Measurements from ENCODE around the gene GBX2. TPM values are rescaled to one million over a fixed set of nuclear protein-coding genes. Genes with fewer than 3 reads are reported as not detected.

GBX2 gene
- total RNA-seq, 2 donors from 2014 or later: not detected

DNA sequence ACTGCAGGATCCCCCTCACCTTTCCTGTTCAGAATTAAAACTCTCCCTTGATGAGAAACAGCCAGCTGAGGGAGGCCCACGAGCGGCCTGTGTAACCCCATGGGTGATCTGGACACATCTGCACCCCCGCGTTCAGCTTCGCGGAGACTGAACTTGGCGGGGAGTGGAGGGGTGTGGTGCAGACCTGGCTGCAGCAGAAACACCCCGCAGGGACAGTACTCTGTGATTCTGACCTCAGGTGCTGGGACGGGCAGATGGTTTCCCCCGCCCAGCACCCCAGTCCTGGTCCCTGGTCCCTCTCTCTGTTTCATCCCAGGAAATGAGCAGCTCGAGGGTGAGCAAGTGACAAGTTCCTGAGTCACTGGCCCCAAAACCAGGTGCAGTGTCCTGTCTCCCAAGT, 41.2 kb downstream of the GBX2 start:
- no peak overlapping the region for H3K4me3 ChIP-seq
- H3K27ac ChIP-seq: no peak overlapping the region
- no peaks in the 10 kb centered on the region for H3K4me1 ChIP-seq
- DNase-seq (ENCODE audit: low spot score): no peak
- TF ChIP-seq, protein P1, sequence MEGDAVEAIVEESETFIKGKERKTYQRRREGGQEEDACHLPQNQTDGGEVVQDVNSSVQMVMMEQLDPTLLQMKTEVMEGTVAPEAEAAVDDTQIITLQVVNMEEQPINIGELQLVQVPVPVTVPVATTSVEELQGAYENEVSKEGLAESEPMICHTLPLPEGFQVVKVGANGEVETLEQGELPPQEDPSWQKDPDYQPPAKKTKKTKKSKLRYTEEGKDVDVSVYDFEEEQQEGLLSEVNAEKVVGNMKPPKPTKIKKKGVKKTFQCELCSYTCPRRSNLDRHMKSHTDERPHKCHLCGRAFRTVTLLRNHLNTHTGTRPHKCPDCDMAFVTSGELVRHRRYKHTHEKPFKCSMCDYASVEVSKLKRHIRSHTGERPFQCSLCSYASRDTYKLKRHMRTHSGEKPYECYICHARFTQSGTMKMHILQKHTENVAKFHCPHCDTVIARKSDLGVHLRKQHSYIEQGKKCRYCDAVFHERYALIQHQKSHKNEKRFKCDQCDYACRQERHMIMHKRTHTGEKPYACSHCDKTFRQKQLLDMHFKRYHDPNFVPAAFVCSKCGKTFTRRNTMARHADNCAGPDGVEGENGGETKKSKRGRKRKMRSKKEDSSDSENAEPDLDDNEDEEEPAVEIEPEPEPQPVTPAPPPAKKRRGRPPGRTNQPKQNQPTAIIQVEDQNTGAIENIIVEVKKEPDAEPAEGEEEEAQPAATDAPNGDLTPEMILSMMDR (IDR thresholded peaks at IDR 0.05): no peak
- no peaks in the 10 kb centered on the region for H3K36me3 ChIP-seq
- H3K27me3 ChIP-seq: no peaks in the 10 kb centered on the region
- no peaks in the 10 kb centered on the region for H3K9me3 ChIP-seq

DNA sequence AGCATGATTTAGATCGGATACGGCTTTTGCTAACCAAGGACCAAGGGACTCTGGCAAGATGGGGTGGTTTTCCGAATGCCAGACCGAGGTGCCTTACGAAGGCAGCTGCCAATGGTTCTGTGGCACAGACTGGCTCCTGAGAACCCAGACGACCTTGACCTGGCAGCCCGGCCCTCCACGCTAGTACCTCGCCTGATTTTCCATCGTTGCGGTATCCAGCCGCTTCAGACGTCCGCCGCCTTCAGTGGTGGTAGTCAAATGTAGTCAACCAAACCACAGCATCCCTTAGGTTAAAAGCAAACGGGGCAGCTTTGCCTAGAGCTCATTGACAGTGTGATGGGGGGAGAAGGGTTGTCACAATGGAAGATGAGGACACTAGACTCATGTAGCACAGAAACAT, 42.6 kb downstream of the GBX2 start:
- Histone ChIP-seq H3K36me3 (no peaks in the 10 kb centered on the region), H3K27ac (no peak overlapping the region), H3K9me3 (no peaks in the 10 kb centered on the region), H3K4me3 (no peak overlapping the region), H3K4me1 (no peaks in the 10 kb centered on the region), H3K27me3 (no peaks in the 10 kb centered on the region)
- TF ChIP-seq, protein P1 (IDR thresholded peaks at IDR 0.05): no peak
- DNase-seq (ENCODE audit: low spot score): no peak

DNA sequence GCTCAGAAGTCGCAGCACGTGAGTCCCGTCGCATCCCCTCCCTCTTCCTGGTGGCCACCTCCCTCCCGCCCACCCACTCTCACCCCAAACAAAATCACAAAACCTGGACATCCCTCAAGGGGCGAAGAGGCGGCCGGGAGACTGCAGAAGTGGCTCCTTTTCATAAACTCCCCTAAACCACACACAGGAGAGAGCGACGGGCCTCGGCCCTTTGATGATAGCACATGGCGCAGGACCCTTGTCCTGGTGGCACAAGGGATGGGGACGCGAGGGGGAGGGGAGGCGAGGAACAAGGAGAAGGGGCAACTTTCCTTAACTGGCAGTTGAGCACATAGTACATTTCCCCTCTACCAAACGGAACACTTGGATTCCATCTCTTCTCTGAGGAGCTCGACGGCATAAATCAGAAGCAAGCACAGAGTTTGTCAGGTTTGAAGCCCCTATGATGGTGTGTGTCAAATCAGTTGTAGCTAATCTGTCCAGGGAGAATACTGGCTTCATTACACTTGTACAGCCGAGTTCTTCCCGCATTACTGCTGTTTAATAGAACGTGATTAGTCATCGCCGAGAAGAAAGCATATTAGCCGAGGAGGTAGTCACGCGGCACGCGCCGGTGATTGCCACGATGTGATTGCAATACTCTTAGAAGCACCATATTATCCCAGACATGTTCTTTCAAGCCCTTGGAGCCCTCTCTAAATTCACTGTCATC, 43.8 kb downstream of the GBX2 start:
- no peak for DNase-seq (ENCODE audit: low spot score)
- TF ChIP-seq, protein P1 (IDR thresholded peaks at IDR 0.05): no peak
- no peak overlapping the region for H3K4me3 ChIP-seq

DNA sequence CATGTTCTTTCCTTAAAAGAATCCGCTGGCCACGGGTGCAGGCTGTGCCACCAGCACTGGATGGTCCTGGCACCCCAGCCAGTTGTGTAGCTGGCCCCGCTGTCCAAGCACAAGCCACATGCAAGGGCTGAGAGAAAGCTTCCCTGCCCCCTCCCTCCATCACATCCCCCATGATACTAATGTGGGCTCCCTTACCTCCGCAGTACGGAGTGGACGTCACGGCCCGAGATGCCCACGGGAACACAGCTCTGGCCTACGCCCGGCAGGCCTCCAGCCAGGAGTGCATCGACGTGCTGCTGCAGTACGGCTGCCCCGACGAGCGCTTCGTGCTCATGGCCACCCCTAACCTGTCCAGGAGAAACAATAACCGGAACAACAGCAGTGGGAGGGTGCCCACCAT, 44.5 kb downstream of the GBX2 start:
- TF ChIP-seq, protein P1 (IDR thresholded peaks at IDR 0.05): no peak
- DNase-seq (ENCODE audit: low spot score): no peak
- Histone ChIP-seq H3K27ac (no peak overlapping the region), H3K9me3 (no peaks in the 10 kb centered on the region), H3K4me1 (no peaks in the 10 kb centered on the region), H3K4me3 (no peak overlapping the region), H3K27me3 (no peaks in the 10 kb centered on the region), H3K36me3 (no peaks in the 10 kb centered on the region)

More for the DNA sequence above, 43.8 kb downstream of the GBX2 start:
- Histone ChIP-seq H3K27me3 (no peaks in the 10 kb centered on the region), H3K4me1 (no peaks in the 10 kb centered on the region), H3K9me3 (no peaks in the 10 kb centered on the region), H3K27ac (no peak overlapping the region), H3K36me3 (no peaks in the 10 kb centered on the region)

DNA sequence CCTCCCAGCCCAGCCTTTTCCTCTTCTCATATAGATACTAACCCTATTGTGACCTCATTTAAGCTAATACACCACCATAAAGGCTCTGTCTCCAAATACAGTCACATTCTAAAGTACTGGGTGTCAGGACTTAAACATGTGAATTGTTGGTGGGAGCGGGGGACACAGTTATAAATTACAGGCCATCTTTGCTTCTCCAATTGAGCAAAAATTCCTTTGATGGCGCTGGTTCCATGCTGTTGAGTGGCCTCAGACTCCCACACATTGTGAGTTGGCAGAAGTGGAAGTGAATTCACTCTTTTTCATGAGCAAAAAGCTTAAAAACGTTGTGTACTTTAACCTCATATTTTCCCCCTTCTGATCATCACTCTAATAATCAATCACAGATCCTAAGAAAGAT, 46.0 kb downstream of the GBX2 start:
- Histone ChIP-seq H3K9me3 (no peaks in the 10 kb centered on the region), H3K27me3 (no peaks in the 10 kb centered on the region), H3K4me1 (no peaks in the 10 kb centered on the region), H3K27ac (no peak overlapping the region), H3K4me3 (no peak overlapping the region), H3K36me3 (no peaks in the 10 kb centered on the region)
- no peak for DNase-seq (ENCODE audit: low spot score)
- TF ChIP-seq, protein P1 (IDR thresholded peaks at IDR 0.05): no peak

DNA sequence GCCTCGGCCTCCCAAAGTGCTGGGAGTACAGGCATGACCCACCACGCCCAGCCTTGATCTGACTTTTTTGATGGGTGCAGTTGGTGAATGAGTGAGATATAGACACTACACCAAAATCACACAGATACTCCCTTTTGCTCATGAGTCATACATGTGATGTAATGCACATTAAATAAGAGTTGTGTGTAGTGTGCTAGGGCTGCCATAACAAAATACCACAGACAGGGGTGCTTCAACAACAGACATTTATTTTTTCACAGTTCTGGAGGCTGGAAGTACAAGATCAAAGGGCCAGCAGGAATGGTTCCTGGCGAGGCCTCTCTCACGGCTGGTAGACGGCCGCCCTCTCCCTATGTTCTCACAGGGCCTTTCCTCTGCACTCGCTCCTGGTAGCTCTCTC, 46.6 kb downstream of the GBX2 start:
- H3K4me1 ChIP-seq: no peaks in the 10 kb centered on the region
- no peaks in the 10 kb centered on the region for H3K9me3 ChIP-seq
- no peaks in the 10 kb centered on the region for H3K36me3 ChIP-seq
- H3K27ac ChIP-seq: no peak overlapping the region
- H3K27me3 ChIP-seq: no peaks in the 10 kb centered on the region
- TF ChIP-seq, protein P1 (IDR thresholded peaks at IDR 0.05): no peak
- no peak overlapping the region for H3K4me3 ChIP-seq
- DNase-seq (ENCODE audit: low spot score): no peak

All from right atrium auricular region (tissue), 2 donors.